ENCODE results near the gene P2RX5. TPM values are rescaled to one million over a fixed set of nuclear protein-coding genes. Genes with fewer than 3 reads are reported as not detected.

P2RX5 gene
- total and polyA plus RNA-seq, 10 of the 15 experiments (the other 5 are each of a cell fraction or from before 2014, with no cell fraction given), result 6.9 to 28.8 (median 19.5) TPM

DNA sequence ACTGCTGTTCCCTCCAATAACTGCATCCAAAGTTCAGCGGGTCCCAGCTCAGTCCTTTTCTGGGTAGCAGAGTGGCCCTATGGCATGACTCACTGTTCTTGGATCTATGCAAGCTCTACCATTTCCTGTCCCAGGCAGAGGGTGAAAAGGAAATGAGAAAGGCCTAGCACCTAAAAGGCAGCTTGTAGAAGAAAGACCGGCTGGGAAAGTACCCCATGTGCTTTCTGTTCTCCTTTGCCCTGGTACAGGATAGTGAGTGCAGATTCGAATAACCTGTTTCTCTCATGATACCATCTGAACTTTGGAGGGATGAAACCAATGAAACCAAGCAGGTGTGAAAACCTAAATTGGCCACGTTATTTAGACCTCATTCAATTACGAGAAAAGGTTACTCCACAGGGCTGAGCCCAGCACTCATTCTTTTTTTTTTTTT, 15.0 kb upstream of the P2RX5 start (continued):
- TF ChIP-seq EZH2 (IDR thresholded peaks at IDR 0.05; ENCODE audit: borderline replicate concordance, control insufficient read depth, low read depth, low read length) (no peak), CBX5 (IDR thresholded peaks at IDR 0.05; ENCODE audit: low read depth) (no peak), HDAC6 (IDR thresholded peaks at IDR 0.05; ENCODE audit: unreplicated experiment) (no peak), NR2C1 (IDR thresholded peaks at IDR 0.05) (no peak), PML (IDR thresholded peaks at IDR 0.05; ENCODE audit: low read length) (peak; percentile 58; the same call in 1 of the 2 replicates), TAF1 (IDR thresholded peaks at IDR 0.05; ENCODE audit: borderline replicate concordance, low read depth, low read length) (no peak), CREM (IDR thresholded peaks at IDR 0.05; ENCODE audit: low read depth) (peak; percentile 73), SRF (IDR thresholded peaks at IDR 0.05; ENCODE audit: low read depth in 2 of 2, low read length in 2 of 2) (peak in 1 of 2 experiments; percentile 70; a peak in 2 of 4 replicates), HDGF (IDR thresholded peaks at IDR 0.05) (no peak), PAX8 (IDR thresholded peaks at IDR 0.05) (no peak), SIX5 (IDR thresholded peaks at IDR 0.05; ENCODE audit: low read depth, low read length, severe bottlenecking) (no peak), ZNF217 (IDR thresholded peaks at IDR 0.05) (no peak; the same call in none of the 2 replicates), POLR2A (IDR thresholded peaks at IDR 0.05; ENCODE audit: low read depth, low read length) (no peak), TBL1XR1 (IDR thresholded peaks at IDR 0.05; ENCODE audit: low read depth, low read length) (peak; percentile 41; the same call in 1 of the 2 replicates), ZNF274 (IDR thresholded peaks at IDR 0.05; ENCODE audit: insufficient read depth, insufficient read length) (no peak), HDAC2 (IDR thresholded peaks at IDR 0.05) (no peak)
- TF ChIP-seq, protein P1, sequence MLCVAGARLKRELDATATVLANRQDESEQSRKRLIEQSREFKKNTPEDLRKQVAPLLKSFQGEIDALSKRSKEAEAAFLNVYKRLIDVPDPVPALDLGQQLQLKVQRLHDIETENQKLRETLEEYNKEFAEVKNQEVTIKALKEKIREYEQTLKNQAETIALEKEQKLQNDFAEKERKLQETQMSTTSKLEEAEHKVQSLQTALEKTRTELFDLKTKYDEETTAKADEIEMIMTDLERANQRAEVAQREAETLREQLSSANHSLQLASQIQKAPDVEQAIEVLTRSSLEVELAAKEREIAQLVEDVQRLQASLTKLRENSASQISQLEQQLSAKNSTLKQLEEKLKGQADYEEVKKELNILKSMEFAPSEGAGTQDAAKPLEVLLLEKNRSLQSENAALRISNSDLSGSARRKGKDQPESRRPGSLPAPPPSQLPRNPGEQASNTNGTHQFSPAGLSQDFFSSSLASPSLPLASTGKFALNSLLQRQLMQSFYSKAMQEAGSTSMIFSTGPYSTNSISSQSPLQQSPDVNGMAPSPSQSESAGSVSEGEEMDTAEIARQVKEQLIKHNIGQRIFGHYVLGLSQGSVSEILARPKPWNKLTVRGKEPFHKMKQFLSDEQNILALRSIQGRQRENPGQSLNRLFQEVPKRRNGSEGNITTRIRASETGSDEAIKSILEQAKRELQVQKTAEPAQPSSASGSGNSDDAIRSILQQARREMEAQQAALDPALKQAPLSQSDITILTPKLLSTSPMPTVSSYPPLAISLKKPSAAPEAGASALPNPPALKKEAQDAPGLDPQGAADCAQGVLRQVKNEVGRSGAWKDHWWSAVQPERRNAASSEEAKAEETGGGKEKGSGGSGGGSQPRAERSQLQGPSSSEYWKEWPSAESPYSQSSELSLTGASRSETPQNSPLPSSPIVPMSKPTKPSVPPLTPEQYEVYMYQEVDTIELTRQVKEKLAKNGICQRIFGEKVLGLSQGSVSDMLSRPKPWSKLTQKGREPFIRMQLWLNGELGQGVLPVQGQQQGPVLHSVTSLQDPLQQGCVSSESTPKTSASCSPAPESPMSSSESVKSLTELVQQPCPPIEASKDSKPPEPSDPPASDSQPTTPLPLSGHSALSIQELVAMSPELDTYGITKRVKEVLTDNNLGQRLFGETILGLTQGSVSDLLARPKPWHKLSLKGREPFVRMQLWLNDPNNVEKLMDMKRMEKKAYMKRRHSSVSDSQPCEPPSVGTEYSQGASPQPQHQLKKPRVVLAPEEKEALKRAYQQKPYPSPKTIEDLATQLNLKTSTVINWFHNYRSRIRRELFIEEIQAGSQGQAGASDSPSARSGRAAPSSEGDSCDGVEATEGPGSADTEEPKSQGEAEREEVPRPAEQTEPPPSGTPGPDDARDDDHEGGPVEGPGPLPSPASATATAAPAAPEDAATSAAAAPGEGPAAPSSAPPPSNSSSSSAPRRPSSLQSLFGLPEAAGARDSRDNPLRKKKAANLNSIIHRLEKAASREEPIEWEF (IDR thresholded peaks at IDR 0.05; ENCODE audit: insufficient replicate concordance, low read depth, low read length), result peak; percentile 73
- TF ChIP-seq, protein P2, sequence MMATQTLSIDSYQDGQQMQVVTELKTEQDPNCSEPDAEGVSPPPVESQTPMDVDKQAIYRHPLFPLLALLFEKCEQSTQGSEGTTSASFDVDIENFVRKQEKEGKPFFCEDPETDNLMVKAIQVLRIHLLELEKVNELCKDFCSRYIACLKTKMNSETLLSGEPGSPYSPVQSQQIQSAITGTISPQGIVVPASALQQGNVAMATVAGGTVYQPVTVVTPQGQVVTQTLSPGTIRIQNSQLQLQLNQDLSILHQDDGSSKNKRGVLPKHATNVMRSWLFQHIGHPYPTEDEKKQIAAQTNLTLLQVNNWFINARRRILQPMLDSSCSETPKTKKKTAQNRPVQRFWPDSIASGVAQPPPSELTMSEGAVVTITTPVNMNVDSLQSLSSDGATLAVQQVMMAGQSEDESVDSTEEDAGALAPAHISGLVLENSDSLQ (IDR thresholded peaks at IDR 0.05), result peak; percentile 31; the same call in 1 of the 2 replicates
- TF ChIP-seq, protein P3, sequence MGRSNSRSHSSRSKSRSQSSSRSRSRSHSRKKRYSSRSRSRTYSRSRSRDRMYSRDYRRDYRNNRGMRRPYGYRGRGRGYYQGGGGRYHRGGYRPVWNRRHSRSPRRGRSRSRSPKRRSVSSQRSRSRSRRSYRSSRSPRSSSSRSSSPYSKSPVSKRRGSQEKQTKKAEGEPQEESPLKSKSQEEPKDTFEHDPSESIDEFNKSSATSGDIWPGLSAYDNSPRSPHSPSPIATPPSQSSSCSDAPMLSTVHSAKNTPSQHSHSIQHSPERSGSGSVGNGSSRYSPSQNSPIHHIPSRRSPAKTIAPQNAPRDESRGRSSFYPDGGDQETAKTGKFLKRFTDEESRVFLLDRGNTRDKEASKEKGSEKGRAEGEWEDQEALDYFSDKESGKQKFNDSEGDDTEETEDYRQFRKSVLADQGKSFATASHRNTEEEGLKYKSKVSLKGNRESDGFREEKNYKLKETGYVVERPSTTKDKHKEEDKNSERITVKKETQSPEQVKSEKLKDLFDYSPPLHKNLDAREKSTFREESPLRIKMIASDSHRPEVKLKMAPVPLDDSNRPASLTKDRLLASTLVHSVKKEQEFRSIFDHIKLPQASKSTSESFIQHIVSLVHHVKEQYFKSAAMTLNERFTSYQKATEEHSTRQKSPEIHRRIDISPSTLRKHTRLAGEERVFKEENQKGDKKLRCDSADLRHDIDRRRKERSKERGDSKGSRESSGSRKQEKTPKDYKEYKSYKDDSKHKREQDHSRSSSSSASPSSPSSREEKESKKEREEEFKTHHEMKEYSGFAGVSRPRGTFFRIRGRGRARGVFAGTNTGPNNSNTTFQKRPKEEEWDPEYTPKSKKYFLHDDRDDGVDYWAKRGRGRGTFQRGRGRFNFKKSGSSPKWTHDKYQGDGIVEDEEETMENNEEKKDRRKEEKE (IDR thresholded peaks at IDR 0.05), result no peak
- TF ChIP-seq, protein P4, sequence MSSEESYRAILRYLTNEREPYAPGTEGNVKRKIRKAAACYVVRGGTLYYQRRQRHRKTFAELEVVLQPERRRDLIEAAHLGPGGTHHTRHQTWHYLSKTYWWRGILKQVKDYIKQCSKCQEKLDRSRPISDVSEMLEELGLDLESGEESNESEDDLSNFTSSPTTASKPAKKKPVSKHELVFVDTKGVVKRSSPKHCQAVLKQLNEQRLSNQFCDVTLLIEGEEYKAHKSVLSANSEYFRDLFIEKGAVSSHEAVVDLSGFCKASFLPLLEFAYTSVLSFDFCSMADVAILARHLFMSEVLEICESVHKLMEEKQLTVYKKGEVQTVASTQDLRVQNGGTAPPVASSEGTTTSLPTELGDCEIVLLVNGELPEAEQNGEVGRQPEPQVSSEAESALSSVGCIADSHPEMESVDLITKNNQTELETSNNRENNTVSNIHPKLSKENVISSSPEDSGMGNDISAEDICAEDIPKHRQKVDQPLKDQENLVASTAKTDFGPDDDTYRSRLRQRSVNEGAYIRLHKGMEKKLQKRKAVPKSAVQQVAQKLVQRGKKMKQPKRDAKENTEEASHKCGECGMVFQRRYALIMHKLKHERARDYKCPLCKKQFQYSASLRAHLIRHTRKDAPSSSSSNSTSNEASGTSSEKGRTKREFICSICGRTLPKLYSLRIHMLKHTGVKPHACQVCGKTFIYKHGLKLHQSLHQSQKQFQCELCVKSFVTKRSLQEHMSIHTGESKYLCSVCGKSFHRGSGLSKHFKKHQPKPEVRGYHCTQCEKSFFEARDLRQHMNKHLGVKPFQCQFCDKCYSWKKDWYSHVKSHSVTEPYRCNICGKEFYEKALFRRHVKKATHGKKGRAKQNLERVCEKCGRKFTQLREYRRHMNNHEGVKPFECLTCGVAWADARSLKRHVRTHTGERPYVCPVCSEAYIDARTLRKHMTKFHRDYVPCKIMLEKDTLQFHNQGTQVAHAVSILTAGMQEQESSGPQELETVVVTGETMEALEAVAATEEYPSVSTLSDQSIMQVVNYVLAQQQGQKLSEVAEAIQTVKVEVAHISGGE (CRISPR knock-in tag; IDR thresholded peaks at IDR 0.05), result no peak
